Smooth muscle cell (in vitro differentiated cells): ENCODE data around the gene YPEL2. TPM values are rescaled to one million over a fixed set of nuclear protein-coding genes. Genes with fewer than 3 reads are reported as not detected.

ENCODE experiments used
- DNase-seq: peaks from one replicate; lab custom pipeline; 2025; ENCODE audit not compliant: unreplicated experiment; lab: John Stamatoyannopoulos, UW
- H2AFZ ChIP-seq: fragments of 200-600 bp; sonication (generic); 2 replicates; pipeline ENCODE4 v1.6.0; 2016; ENCODE audit warnings: antibody characterized with exemption, low read depth, mild to moderate bottlenecking
- H3F3A ChIP-seq: fragments of 200-600 bp; sonication (generic); 2 replicates; pipeline ENCODE4 v1.6.0; 2017; ENCODE audit warnings: antibody characterized with exemption, low read depth
- H3K27ac ChIP-seq: fragments of 200-600 bp; sonication (generic); 2 replicates; pipeline ENCODE4 v1.5.1; 2016; ENCODE audit warnings: low read depth, mild to moderate bottlenecking
- H3K27me3 ChIP-seq: fragments of 200-600 bp; sonication (generic); 2 replicates; pipeline ENCODE4 v1.6.1; 2016; ENCODE audit warnings: low read depth, mild to moderate bottlenecking
- H3K36me3 ChIP-seq: fragments of 200-600 bp; sonication (generic); 2 replicates; pipeline ENCODE4 v1.5.1; 2016; ENCODE audit warnings: low read depth
- H3K4me1 ChIP-seq: fragments of 200-600 bp; sonication (generic); 2 replicates; pipeline ENCODE4 v1.5.1; 2016; ENCODE audit warnings: low read depth
- H3K4me2 ChIP-seq: fragments of 200-600 bp; sonication (generic); 2 replicates; pipeline ENCODE4 v1.6.0; 2016; ENCODE audit warnings: mild to moderate bottlenecking
- H3K4me3 ChIP-seq: fragments of 200-600 bp; sonication (generic); 2 replicates; pipeline ENCODE4 v1.5.1; 2016; ENCODE audit warnings: mild to moderate bottlenecking
- H3K79me2 ChIP-seq: fragments of 200-600 bp; sonication (generic); 2 replicates; pipeline ENCODE4 v1.6.0; 2016; ENCODE audit warnings: low read depth, mild to moderate bottlenecking
- H3K9ac ChIP-seq: fragments of 200-600 bp; sonication (generic); 2 replicates; pipeline ENCODE4 v1.6.0; 2016; ENCODE audit warnings: low read depth
- H3K9me3 ChIP-seq: fragments of 200-600 bp; sonication (generic); replicated peaks from 2 replicates; pipeline ENCODE4 v1.5.1; 2016; ENCODE audit warnings: low read depth
- H4K20me1 ChIP-seq: fragments of 200-600 bp; sonication (generic); 2 replicates; pipeline ENCODE4 v1.6.0; 2016; ENCODE audit warnings: low read depth
- CTCF ChIP-seq: fragments of 200-600 bp; sonication (generic); IDR thresholded peaks from 2 replicates; pipeline ENCODE4 v1.5.1; 2017; ENCODE audit warnings: borderline replicate concordance, mild to moderate bottlenecking, antibody characterized with exemption; ENCODE audit not compliant: insufficient read depth, poor library complexity, severe bottlenecking
- WGBS: methylation state at CpG from one replicate; pipeline ENCODE4 v1.1.7; 2016; ENCODE audit warnings: low lambda C conversion rate; 5-methylcytosine and 5-hydroxymethylcytosine counted together
- polyA plus RNA-seq: library from polyadenylated mRNA; unstranded; fragments of >200 nt; fragmentation: Nextera tagmentation; extraction: Ambion mirVana; gene quantifications from 2 replicates; pipeline ENCODE4 v1.2.1, GENCODE V29; 2016
- total RNA-seq: library from RNA; depleted of rRNA; stranded (reverse); fragments of >200 nt; gene quantifications from 2 replicates; pipeline ENCODE4 v1.2.3, GENCODE V29; 2014

Gene YPEL2
- total and polyA plus RNA-seq, 2 experiments from 2014 or later = 4.0 to 9.6 TPM

- peaks cover 18% of the 10 kb centered on the region for H4K20me1 ChIP-seq
- no peaks in the 10 kb centered on the region for H3K27me3 ChIP-seq
- no peak overlapping the region for H3K9ac ChIP-seq
- no peaks in the 10 kb centered on the region for H3K36me3 ChIP-seq
- H3K4me1 ChIP-seq = peaks cover 42% of the 10 kb centered on the region
- H3K4me2 ChIP-seq = peak overlapping the region; percentile 98
- peak overlapping the region; percentile 38 for H2AFZ ChIP-seq
- TF ChIP-seq CTCF = peak; percentile 61
- H3K4me3 ChIP-seq = no peak overlapping the region
- 10% methylated on average over 6 of the region's 6 CpGs for WGBS
- H3K9me3 ChIP-seq = no peaks in the 10 kb centered on the region
- H3F3A ChIP-seq = peaks cover 3% of the 10 kb centered on the region
- no peak for DNase-seq
- H3K27ac ChIP-seq = peak overlapping the region; percentile 63
- peaks cover 21% of the 10 kb centered on the region for H3K79me2 ChIP-seq
These were observed 2.0 kb upstream of the YPEL2 start for GRCh38 chr17:59329176-59330052.

DNA sequence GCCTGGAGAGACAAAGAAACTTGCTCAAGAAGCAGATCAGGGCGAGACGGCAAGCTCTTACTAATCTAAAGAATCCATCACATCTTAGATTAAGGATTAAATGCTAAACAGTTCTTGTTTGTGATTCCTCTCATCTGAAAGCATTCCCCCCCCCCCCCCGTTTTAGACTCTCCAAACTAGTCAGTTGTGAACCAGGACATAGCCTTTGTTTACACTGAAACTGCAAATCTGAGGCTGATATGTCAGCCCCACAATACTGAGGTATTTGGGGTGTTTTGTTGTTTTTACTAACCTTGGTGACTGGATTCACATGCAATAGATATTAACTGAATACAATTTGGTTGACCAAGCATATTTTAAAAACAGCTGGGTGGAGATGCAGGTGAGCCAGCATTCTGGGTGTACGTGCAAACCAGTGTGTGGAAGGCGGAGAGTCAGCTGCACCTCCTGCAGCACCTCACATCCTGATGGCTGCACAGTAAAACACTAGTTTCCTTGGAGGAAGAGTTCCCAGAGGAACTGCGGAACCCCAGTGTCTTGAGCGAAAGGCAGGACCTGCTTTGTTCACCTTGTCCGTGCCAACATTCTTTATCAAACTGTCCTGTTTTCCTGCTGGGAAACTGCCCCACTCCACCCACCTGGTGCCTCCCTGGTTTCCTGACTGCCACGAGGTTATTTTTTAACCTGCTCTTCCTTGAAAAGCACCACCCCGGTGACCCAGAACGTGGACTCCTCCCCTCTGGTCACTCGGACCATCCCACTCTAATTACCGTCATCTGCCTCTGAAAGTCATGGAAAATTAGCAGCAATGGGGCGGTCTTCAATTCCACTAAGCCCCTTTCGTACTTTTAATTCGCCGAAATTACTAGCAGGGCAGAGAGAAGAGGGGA lies 1.2 kb upstream of the YPEL2 start:
- Histone ChIP-seq H3K4me2 (peak overlapping the region; percentile 98), H2AFZ (peak overlapping the region; percentile 38), H3K4me3 (peak overlapping the region; percentile 87), H3K36me3 (no peaks in the 10 kb centered on the region), H3K27me3 (no peaks in the 10 kb centered on the region), H3K9ac (no peak overlapping the region), H4K20me1 (peaks cover 27% of the 10 kb centered on the region), H3K4me1 (peaks cover 42% of the 10 kb centered on the region), H3K79me2 (peaks cover 30% of the 10 kb centered on the region), H3K9me3 (no peaks in the 10 kb centered on the region), H3F3A (peaks cover 3% of the 10 kb centered on the region), H3K27ac (peak overlapping the region; percentile 63)
- TF ChIP-seq CTCF = no peak
- DNase-seq = no peak
- 32% methylated on average over 17 of the region's 17 CpGs for whole genome bisulfite sequencing

GRCh38 chr17:59331929-59332748 lies 684 bp downstream of the YPEL2 start:
- Histone ChIP-seq H3K36me3 (no peaks in the 10 kb centered on the region), H3K9ac (peak overlapping the region; percentile 80), H3F3A (peaks cover 3% of the 10 kb centered on the region), H3K4me3 (peak overlapping the region; percentile 87), H3K4me1 (peaks cover 42% of the 10 kb centered on the region), H4K20me1 (peaks cover 36% of the 10 kb centered on the region), H3K27ac (peak overlapping the region; percentile 8), H3K4me2 (peak overlapping the region; percentile 98), H3K79me2 (peaks cover 45% of the 10 kb centered on the region), H3K9me3 (no peaks in the 10 kb centered on the region), H3K27me3 (no peaks in the 10 kb centered on the region), H2AFZ (peak overlapping the region; percentile 92)
- 1% methylated on average over 45 of the region's 90 CpGs for WGBS
- DNase-seq = no peak
- TF ChIP-seq CTCF = no peak
